Vagina (tissue), 2 donors: ENCODE measurements around the gene ALB.

Source experiments
- CTCF ChIP-seq, 3 experiments: fragments of 450-650 bp in 2 of 3; fragments of 200-600 bp in 1 of 3; sonication (generic) in 1 of 3; IDR thresholded peaks; one replicate each; pipeline ENCODE4 v1.5.1; 2017 to 2019; ENCODE audit warnings: antibody characterized with exemption in 3 of 3, mild to moderate bottlenecking in 2 of 3, moderate library complexity in 2 of 3
- POLR2A ChIP-seq, 2 donors: fragments of 450-650 bp; IDR thresholded peaks; one replicate each; pipeline ENCODE4 v1.6.1; 2017; ENCODE audit warnings: antibody characterized with exemption in 2 of 2, mild to moderate bottlenecking in 2 of 2, moderate library complexity in 2 of 2
- POLR2AphosphoS5 ChIP-seq, 2 donors: sonication (generic); formaldehyde crosslinking; IDR thresholded peaks; one replicate each; pipeline ENCODE4 v1.9.0; 2017; ENCODE audit warnings: antibody characterized with exemption in 2 of 2, mild to moderate bottlenecking in 2 of 2, low read depth in 1 of 2; ENCODE audit not compliant: insufficient read depth in 1 of 2

- no peak for TF ChIP-seq CTCF (IDR thresholded peaks at IDR 0.05)
- no peak for TF ChIP-seq POLR2A (IDR thresholded peaks at IDR 0.05)
- TF ChIP-seq POLR2AphosphoS5 (IDR thresholded peaks at IDR 0.05; ENCODE audit: insufficient read depth in 1 of 2, low read depth in 1 of 2), result no peak
These were observed 41.6 kb downstream of the ALB start for GRCh38 chr4:73445383-73446335.
